ENCODE measurements around the gene NFE2L3.
"Not testable (repeated sequence)": the region's sequence is repeated elsewhere in the genome, so short reads cannot be mapped to it uniquely, and the experiment has no call there.

The NFE2L3 gene, protein sequence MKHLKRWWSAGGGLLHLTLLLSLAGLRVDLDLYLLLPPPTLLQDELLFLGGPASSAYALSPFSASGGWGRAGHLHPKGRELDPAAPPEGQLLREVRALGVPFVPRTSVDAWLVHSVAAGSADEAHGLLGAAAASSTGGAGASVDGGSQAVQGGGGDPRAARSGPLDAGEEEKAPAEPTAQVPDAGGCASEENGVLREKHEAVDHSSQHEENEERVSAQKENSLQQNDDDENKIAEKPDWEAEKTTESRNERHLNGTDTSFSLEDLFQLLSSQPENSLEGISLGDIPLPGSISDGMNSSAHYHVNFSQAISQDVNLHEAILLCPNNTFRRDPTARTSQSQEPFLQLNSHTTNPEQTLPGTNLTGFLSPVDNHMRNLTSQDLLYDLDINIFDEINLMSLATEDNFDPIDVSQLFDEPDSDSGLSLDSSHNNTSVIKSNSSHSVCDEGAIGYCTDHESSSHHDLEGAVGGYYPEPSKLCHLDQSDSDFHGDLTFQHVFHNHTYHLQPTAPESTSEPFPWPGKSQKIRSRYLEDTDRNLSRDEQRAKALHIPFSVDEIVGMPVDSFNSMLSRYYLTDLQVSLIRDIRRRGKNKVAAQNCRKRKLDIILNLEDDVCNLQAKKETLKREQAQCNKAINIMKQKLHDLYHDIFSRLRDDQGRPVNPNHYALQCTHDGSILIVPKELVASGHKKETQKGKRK

DNA sequence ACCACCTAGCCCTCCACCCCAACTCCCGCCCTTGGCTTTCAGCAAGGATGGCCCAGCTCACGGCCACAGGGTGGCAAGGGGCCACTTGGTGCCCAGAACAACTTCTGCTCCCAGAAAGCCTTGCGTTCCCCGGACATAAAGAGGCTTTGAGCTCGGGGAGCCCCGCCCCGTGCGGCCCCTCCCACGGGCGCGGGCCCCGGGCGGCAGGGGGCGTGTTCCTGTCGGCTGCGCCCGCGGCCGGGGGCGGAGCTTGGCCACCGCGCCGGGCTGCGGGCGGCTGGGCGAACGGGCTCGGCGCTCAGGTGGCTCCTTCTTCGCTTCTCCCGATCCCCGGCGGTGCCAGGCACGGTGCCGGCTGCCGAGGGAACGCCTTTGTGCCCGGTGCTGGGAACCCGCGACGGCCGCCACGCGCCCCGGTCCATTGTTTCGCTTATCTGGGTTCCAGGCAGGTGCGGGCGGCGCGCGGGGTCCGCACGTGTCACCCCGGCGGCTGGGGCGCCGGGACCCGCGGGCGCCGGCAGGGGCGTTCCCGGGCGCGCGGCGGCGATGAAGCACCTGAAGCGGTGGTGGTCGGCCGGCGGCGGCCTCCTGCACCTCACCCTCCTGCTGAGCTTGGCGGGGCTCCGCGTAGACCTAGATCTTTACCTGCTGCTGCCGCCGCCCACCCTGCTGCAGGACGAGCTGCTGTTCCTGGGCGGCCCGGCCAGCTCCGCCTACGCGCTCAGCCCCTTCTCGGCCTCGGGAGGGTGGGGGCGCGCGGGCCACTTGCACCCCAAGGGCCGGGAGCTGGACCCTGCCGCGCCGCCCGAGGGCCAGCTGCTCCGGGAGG lies at the start of gene NFE2L3:
Gene NFE2L3 (plus strand): TSS at position 246 of the 829 bp plus-strand sequence. CDS start 301 bp downstream, at position 547.
- DNase-seq, result peak; percentile 93

DNA sequence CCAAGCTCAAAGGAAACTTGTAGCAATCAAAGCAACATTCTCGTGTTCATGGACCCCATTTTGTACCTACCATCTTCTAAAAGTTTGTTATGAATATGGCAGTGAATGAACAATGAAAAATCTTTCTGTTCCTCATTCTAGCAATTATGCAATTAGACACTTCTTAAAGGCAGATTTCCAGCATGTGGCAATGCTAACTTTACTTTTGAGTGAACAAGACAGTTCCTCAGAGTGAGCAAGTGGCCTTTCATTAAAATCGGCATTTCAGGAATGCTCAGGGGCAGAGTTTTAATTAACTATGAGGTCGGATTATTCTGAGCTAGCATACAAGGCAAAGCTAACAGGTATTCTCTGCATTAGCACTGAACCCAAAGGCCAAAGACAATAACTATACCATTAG lies 48.4 kb upstream of the NFE2L3 start:
- no peak for DNase-seq

DNA sequence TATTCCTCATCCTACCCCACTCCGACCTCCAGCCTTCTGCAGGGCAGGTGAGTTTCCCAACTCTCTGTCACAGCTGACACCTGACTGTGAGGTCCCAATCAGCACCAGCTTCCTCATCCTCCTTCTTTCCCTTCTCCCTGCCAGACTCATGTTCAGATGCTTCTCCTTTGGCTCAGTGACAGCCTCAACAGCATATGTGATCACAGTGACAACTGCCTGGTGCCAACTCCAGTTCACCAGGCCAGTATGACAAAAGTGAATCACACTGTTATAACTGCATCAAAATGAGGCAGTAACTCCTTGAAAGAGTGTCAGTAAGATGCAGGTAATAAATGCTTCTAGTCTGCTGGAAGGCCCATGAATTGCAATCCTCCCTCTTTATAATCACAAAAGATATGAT lies 46.8 kb upstream of the NFE2L3 start:
- no peak for DNase-seq

DNA sequence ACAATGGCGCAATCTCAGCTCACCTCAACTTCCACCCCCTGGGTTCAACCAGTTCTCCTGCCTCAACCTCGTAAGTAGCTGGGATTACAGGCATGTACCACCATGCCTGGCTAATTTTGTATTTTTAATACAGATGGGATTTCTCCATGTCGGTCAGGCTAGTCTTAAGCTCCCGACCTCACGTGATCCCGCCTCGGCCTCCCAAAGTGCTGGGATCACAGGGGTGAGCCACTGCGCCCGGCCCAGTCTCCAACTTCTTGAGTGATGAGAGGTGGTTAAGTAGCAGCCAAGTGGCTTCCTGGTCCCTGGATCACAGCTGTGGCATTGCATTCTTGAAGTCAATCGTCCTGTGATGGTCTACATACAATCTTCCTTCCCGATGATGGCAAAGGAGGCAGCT lies 46.1 kb upstream of the NFE2L3 start:
- peak; percentile 35 for DNase-seq

DNA sequence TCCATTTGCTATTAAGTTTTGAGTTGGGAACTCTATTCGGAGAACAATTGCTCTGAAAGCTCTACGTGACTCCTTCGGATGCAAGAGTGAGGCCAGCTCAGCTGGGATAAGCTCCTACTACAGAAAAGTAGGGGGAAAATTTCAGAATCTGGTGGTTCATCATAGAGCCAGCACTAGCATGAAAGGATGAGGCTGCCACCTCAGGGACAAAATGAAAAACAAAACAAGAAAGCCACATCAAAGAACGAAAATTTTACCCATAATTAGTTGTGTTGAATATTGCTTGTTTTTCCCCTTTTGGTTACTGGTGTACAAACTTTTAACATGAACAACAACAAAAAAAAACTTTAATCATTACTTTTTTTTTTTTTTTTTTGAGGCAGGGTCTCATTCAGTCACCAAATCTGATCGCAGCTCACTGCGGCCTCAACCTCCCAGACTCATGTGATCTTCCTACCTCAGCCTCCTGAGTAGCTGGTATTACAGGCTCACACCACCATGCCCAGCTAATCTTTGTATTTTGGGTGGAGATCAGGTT lies 39.7 kb upstream of the NFE2L3 start:
- DNase-seq, result no peak

DNA sequence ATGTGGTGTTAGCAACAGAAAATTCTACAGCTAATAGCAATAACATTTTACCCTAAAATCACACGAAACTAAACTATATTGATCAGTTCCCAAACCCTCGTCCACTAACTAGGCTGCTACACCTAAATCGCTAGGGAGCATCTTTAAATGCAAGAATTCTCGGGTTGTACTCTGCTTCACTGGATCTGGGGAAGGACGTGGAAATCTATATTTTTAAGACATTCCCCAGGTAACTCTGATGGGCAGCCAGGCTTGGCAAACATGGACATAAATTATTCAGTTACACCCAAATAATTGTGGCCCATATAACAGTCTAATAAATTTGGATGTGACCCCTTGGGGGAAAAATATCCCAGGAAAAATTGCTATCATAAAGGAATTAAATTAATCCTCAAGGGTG lies 36.3 kb upstream of the NFE2L3 start:
- DNase-seq, result no peak

DNA sequence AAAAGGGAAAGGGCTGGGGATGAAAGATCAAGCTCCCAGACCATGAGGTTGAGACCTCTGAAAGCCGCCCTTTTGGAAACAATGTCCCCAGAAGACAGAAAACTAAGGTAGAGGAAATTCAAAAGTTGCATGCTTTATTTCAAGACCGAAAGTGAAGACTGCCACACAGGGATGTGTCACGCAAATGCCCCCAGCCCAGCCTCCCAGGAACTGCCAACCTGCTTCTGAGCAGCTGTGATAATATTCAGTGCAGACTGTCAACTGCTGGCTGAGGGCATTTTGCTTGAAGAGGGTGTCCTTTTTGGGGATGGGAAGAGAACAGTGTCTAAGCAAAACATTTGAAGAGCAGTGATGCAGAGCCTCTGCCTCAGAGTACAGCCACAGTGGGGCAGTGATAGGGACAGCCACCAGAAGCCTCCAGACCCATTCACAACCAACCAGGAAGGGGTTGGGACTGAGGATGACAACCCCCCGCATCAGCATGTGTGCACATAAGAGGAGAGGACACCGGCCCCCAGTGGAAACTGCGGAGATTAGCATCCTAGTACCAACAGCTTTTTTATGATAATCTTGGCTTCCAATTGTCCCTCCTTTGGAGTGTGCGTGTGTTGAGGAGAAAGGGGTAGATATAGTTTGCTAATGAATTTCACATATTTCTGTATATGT lies 34.7 kb upstream of the NFE2L3 start:
- DNase-seq, result peak; percentile 76

DNA sequence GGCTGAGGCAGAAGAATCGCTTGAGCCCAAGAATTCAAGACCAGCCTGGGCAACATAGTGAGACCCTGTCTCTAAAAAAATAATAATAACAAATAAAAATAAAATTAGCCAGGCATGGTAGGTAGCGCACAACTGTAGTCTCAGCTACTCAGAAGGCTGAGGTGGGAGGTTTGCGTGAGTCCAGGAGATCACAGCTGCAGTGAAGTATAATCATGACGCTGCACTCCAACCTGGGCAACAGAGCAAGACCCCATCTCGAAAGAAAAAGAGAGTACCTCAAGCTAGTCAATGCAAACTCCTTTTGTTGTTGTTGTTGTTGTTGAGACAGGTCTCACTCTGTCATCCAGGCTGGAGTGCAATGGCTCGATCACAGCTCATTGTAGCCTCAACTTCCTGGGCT lies 34.0 kb upstream of the NFE2L3 start:
- DNase-seq, result no peak

DNA sequence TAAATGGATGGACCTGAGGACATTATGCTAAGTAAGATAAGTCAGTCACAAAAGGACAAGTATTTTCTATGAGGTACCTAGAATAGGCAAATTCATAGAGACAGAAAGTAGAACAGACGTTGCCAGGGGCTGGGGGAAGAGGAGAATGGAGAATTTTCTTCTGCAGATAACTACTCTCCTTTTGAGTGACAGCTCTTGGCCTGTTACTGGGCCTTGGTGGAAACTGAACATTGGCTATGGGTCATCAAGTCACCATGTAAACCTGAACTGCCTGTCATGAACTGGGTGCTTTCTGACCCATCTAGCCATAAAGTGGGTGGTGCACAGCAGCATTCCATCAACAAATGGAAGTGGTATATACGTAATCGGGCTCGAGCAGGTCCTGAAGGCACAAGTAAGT lies 29.3 kb upstream of the NFE2L3 start:
- DNase-seq, result no peak

DNA sequence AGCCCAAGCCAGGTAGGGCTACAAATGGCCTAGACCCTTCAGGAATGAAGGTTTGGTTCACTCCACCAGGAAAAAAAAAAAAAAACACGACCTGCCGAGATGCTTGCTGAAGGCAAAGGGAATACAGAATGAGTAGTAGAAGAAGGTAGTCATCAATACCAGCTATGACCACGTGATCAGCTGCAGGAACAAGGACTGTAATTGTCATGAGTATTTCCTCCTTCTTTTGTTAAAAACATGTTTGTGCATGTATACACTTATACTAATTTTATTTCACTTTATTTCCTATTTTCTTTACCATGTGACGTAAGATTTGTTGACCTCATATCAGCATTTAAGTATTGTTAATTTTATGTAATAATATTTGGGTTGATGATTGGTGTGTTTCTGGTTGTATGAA lies 27.2 kb upstream of the NFE2L3 start:
- not testable (repeated sequence) for DNase-seq

DNA sequence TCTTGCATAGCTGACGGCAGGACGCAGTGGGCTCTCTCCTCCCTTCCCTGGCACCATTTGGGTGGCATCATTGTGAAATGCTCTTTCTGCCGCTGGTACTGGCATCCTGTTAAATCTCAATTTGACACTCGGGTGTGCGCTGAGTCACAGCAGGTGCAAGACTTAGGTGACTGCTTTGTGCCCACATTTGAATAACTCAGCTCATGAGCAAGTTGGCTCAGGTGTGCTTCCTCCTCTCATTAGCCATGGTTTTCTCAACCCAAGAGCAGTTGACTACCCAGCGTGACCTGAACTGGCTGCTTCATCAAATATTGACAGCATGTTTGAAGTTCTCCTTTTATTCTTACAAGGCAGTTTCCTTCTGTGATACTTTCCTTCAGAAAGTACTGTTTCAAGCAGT lies 24.6 kb upstream of the NFE2L3 start:
- no peak for DNase-seq

DNA sequence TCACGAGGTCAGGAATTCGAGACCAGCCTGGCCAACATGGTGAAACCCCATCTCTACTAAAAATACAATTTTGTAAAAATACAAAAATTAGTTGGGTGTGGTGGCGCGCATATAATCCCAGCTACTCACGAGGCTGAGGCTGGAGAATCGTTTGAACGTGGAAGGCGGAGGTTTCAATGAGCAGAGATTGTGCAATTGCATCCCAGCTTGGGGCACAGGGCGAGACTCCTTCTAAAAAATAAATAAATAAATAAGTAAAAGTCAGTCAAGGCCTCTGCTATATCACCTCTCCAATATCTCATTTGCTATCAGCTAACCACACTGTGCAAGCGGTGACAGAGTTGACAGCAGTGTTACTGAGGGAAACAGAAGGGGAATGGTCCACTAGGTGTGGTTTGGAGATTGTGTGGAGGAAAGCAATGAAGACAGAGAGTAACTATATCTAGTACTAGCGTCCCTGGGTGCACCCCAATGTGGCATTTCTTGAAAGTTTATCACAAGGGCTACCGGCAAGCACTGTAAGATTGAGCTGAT lies 20.9 kb upstream of the NFE2L3 start:
- no peak for DNase-seq

DNA sequence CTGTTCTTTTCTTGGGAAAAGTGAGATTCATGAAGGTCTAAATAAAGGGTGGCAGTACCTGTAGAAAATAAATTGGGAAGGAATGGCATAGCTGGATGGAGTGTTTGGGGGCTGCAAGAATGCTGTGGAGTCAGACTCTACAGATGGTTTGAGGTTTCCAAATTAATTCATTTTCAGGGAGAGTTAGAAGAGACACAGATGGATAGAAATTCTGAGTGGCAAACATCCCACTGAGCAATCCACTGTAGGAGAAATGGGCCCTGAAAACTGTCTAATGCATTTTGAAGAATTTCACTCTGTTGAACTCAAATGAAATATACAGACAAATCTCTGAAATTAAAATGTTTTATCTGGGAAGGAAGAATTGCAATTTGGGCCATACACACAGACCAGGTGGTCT lies 16.9 kb upstream of the NFE2L3 start:
- no peak for DNase-seq

DNA sequence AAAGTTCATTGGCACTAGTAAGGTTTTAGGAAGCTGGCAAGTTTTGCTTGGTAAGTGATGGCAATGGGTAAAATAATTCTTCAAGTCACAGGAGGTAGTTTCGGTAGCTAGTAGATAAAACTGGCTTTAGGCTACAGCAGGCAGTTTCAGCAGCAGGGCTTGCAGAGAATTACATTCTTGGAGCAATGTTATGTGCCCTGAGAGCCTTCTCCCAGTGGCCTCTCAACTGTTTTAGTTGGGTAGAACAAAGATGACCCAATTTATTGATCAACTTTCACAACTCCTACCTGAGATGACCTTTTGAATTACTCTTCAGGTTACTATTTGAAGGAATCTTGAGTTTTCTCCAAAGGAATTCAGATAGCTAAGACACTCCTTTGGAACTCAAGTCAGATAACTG lies 16.4 kb upstream of the NFE2L3 start:
- no peak for DNase-seq

DNA sequence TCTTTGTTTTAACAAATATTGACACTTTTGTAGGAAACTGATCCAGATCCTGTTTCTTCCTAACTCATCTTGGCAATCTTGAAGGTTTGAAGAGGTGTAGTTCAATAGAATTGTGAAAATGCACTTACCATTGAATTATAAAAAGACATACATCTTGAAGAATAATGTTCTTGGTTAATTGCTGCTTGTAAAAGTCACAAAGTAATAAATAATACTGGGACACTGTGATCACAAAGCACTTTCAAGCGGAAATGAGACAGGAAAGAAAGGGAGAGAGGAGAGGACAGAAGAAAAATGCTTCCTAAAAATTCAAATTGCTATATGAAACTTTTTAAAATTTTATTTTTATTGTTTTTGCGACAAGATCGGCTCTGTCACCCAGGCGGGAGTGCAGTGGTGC lies 15.2 kb upstream of the NFE2L3 start:
- no peak for DNase-seq

DNA sequence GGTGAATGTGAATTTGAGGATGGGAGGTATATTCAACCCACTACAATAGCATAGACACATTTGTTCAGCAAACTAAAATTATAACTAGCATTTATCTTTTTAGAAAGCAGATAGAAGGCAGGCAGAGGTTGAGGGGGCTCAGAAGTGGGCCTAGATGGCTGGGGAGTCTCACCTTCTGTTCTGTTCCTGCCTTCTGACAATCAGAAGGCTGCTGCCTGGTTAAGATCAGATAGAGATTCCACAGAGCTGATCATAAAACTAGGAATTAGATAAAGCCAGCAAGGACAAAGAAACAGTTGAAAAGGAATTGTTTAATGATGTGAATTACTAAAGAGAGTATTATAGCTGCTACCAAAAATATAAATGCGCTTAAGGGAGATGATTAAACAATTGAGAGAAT lies 11.6 kb upstream of the NFE2L3 start:
- no peak for DNase-seq

DNA sequence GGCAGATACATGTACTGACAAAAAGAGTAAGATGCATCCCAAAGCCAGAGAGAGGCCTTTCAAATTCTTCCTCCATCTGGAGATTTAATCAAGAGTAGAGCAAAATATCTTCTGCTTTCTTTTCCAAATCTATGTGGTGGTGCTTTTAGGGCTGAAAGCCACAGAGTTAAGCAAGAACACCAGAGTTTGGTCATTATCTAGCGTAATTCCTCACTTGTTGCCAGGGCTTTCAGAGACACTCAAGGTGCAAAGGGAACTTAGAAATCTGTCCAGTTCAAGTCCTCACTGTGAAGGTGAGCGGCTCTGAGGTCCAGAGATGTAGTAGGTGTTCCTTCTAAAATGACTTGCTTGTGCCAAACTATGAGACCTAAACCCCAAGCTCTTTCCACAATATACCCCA lies 10.9 kb upstream of the NFE2L3 start:
- DNase-seq, result no peak

DNA sequence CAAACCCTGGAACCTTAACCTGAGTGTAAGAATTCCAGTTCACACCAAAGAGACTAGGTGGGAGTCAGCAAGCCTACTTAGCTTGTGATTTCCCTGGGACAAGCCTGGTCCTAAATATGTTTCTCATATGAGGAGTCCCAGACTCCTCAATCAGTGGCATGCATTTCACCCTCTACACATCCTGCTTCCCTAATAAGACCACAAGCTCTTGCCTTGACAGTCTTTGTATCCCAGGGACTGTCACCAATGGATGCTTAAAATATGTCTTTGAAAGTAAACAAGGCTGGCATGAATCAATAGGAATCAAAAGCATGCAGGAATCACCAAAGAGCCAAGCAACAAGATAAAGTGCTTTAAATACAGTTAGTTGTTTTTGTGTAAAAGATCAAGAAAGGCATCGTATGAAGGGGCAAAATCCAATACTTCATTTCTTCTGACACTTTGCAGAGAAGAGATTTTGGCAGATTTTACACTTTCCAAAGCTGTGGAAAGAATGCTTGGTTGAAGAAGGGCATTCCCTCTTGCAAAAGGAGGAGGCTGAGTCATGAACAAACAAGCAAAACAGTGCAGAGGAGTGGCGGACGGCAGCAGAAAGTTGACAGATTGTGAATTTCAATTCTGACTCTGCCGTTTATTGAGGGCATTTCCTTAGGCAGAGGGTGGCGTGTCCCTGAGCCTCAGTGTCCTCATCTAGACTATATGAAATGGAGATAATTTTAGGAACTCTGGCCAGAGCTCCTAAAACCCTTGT lies 8.5 kb upstream of the NFE2L3 start:
- no peak for DNase-seq

DNA sequence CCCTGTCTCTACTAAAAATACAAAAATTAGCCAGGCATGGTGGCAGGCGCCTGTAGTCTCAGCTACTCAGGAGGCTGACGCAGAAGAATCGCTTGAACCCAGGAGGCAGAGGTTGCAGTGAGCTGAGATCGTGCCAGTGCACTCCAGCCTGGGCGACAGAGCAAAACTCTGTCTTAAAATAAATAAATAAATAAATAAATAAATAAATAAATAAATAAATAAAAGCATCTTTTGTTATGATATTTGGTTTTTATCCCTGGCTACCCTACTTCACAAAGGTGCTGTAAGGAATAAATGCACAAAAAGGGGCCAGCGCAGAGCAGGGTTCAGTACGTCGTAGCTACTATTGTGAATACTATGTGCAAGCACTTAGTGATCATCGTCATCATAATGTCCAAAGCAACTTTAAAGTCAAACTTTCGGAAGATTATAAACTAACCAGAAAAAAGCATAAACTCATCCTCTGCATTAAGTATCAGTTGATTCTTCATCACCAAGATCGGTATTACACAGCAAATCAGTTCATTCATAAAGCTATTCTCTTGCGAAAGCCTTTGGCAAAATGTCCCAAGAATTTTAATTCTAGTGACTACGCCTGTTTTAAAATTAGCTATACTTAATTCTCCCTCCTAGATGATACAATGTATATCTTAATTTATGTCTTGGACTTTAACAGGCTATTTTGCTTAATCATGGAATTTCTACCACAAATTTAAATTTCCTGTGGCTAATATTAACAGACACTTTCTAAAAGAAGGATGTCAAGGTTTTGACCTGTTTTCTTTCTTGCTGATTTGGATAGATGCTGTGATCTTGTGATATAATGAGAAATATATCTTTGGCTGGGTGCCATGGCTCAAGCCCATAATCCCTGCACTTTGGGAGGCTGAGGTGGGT lies 7.6 kb upstream of the NFE2L3 start:
- no peak for DNase-seq

DNA sequence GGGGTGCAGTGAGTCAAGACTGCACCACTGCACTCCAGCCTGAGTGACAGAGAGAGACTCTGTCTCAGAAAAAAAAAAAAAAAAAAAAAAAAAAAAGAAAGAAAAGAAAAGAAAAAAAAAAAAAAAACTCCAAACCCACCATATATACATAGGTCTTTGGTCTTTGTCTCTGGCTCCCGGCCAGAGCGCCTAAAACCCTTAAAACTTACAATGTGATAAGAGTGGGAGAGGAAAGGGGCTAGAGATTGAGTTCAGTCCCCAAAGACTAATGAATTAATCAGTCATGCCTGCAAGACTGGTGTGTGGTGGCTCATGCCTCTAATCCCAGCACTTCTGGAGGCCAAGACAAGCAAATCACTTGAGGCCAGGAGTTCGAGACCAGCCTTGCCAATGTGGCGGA lies 6.8 kb upstream of the NFE2L3 start:
- DNase-seq, result no peak

DNA sequence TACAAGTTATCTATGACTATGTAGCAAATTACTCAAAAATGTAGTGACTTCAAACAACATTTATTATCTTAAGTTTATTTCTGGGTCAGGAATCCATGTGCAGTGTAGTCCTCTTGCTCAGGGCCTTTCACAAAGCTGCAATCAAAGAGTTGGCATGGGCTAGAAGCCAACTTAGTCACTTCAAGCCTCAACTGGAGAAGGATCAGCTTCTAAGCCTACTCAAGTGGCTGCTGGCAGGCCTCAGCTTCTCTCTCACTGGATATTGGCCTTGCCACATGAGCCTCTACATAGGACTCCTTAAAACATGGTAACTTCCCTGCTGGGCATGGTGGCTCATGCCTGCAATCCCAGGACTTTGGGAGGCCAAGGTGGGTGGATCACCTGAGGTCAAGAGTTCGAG lies 5.0 kb upstream of the NFE2L3 start:
- DNase-seq, result no peak

Measured in NCI-H82 (cell line).